Kidney tubule cell (primary cell): Measurements from ENCODE around the gene COA5.
"Not testable (repeated sequence)": the region's sequence is repeated elsewhere in the genome, so short reads cannot be mapped to it uniquely, and the experiment has no call there.

Experiments used
- DNase-seq: peaks from one replicate; pipeline ENCODE4 v3.0.0-alpha.2; 2018; ENCODE audit warnings: low spot score

The COA5 gene

GRCh38 chr2:98606431-98606830 lies 1.9 kb downstream of the COA5 start:
- no peak for DNase-seq

GRCh38 chr2:98605076-98605475 lies 3.2 kb downstream of the COA5 start:
- no peak for DNase-seq

GRCh38 chr2:98604547-98604946 lies 3.8 kb downstream of the COA5 start:
- DNase-seq = no peak

GRCh38 chr2:98601532-98602132 lies 6.7 kb downstream of the COA5 start:
- DNase-seq = peak; percentile 59

- no peak for DNase-seq
These were observed 9.4 kb downstream of the COA5 start for GRCh38 chr2:98598781-98599428.

- DNase-seq = not testable (repeated sequence)
These were observed 13.6 kb downstream of the COA5 start for GRCh38 chr2:98594665-98595064.

GRCh38 chr2:98592565-98592964 lies 15.7 kb downstream of the COA5 start:
- DNase-seq = no peak

GRCh38 chr2:98589489-98589888 lies 18.8 kb downstream of the COA5 start:
- DNase-seq = no peak

GRCh38 chr2:98588880-98589431 lies 19.4 kb downstream of the COA5 start:
- no peak for DNase-seq

GRCh38 chr2:98586551-98587140 lies 21.7 kb downstream of the COA5 start:
- no peak for DNase-seq

GRCh38 chr2:98585386-98585785 lies 22.9 kb downstream of the COA5 start:
- DNase-seq = no peak

- no peak for DNase-seq
These were observed 24.3 kb downstream of the COA5 start for GRCh38 chr2:98583816-98584618.

GRCh38 chr2:98583276-98583675 lies 25.0 kb downstream of the COA5 start:
- DNase-seq = no peak

GRCh38 chr2:98582523-98582922 lies 25.8 kb downstream of the COA5 start:
- no peak for DNase-seq

GRCh38 chr2:98580656-98581284 lies 27.5 kb downstream of the COA5 start:
- no peak for DNase-seq

GRCh38 chr2:98579926-98580325 lies 28.4 kb downstream of the COA5 start:
- DNase-seq = no peak

GRCh38 chr2:98578231-98578630 lies 30.1 kb downstream of the COA5 start:
- DNase-seq = no peak

GRCh38 chr2:98577313-98577712 lies 31.0 kb downstream of the COA5 start:
- no peak for DNase-seq

GRCh38 chr2:98576666-98577312 lies 31.5 kb downstream of the COA5 start:
- no peak for DNase-seq

GRCh38 chr2:98573426-98573825 lies 34.9 kb downstream of the COA5 start:
- DNase-seq = no peak

- no peak for DNase-seq
These were observed 35.6 kb downstream of the COA5 start for GRCh38 chr2:98572676-98573075.

GRCh38 chr2:98572211-98572610 lies 36.1 kb downstream of the COA5 start:
- DNase-seq = no peak
